Right atrium auricular region (tissue), 2 donors: ENCODE measurements around the gene MAD1L1. TPM values are rescaled to one million over a fixed set of nuclear protein-coding genes. Genes with fewer than 3 reads are reported as not detected.

Source experiments
- DNase-seq: peaks from one replicate; pipeline ENCODE4 v3.0.0-alpha.2; 2019; ENCODE audit warnings: low spot score
- H3K27ac ChIP-seq, 2 donors: fragments of 200-600 bp; sonication (generic); 1 replicate in 1 of 2; 2 replicates in 1 of 2; pipeline ENCODE4 v1.5.1; 2016 to 2019
- H3K27me3 ChIP-seq, 2 donors: fragments of 200-600 bp; sonication (generic); one replicate each; pipeline versions ENCODE4 v1.5.1 to v1.6.0; 2017 to 2019
- H3K36me3 ChIP-seq: fragments of 200-600 bp; sonication (generic); one replicate; pipeline ENCODE4 v1.5.1; 2016
- H3K4me1 ChIP-seq, 2 donors: fragments of 200-600 bp; sonication (generic); one replicate each; pipeline versions ENCODE4 v1.5.1 to v1.6.0; 2017 to 2019
- H3K4me3 ChIP-seq, 2 donors: fragments of 200-600 bp; sonication (generic); 1 replicate in 1 of 2; 2 replicates in 1 of 2; pipeline ENCODE4 v1.5.1; 2017 to 2019; ENCODE audit warnings: mild to moderate bottlenecking in 1 of 2, moderate library complexity in 1 of 2
- H3K9me3 ChIP-seq, 2 donors: fragments of 200-600 bp; sonication (generic); one replicate each; pipeline ENCODE4 v1.5.1; 2019
- CTCF ChIP-seq, 2 donors: fragments of 200-600 bp; sonication (generic); IDR thresholded peaks; one replicate each; pipeline ENCODE4 v1.5.1; 2019; ENCODE audit warnings: antibody characterized with exemption in 2 of 2
- total RNA-seq, 2 donors: library from RNA; depleted of rRNA; stranded (reverse); fragments of >200 nt; gene quantifications; one replicate each; pipeline ENCODE4 v1.1.0, GENCODE V29; 2016

MAD1L1 gene
- total RNA-seq, 2 donors from 2014 or later: 13.3 to 31.9 TPM

GRCh38 chr7:1923409-1924257 lies 309.1 kb downstream of the MAD1L1 start:
- no peaks in the 10 kb centered on the region for H3K27me3 ChIP-seq
- H3K4me1 ChIP-seq: peaks cover 0 to 15% of the 10 kb centered on the region in 2 donors
- no peaks in the 10 kb centered on the region for H3K36me3 ChIP-seq
- no peak overlapping the region for H3K4me3 ChIP-seq
- no peaks in the 10 kb centered on the region for H3K9me3 ChIP-seq
- TF ChIP-seq CTCF (IDR thresholded peaks at IDR 0.05): no peak
- DNase-seq: no peak
- H3K27ac ChIP-seq: no peak overlapping the region

GRCh38 chr7:1922870-1923236 lies 309.9 kb downstream of the MAD1L1 start:
- DNase-seq: no peak
- no peak overlapping the region for H3K4me3 ChIP-seq
- no peaks in the 10 kb centered on the region for H3K9me3 ChIP-seq
- no peaks in the 10 kb centered on the region for H3K27me3 ChIP-seq
- no peak overlapping the region for H3K27ac ChIP-seq
- peaks cover 0 to 22% of the 10 kb centered on the region in 2 donors for H3K4me1 ChIP-seq
- no peaks in the 10 kb centered on the region for H3K36me3 ChIP-seq
- no peak for TF ChIP-seq CTCF (IDR thresholded peaks at IDR 0.05)

GRCh38 chr7:1922071-1922869 lies 310.5 kb downstream of the MAD1L1 start:
- DNase-seq: no peak
- peaks cover 0 to 26% of the 10 kb centered on the region in 2 donors for H3K4me1 ChIP-seq
- no peaks in the 10 kb centered on the region for H3K27me3 ChIP-seq

GRCh38 chr7:1920881-1921280 lies 311.9 kb downstream of the MAD1L1 start:
- Histone ChIP-seq H3K36me3 (no peaks in the 10 kb centered on the region), H3K4me3 (no peak overlapping the region), H3K9me3 (no peaks in the 10 kb centered on the region), H3K4me1 (peaks cover 0 to 32% of the 10 kb centered on the region in 2 donors), H3K27me3 (no peaks in the 10 kb centered on the region), H3K27ac (no peak overlapping the region)
- DNase-seq: no peak
- TF ChIP-seq CTCF (IDR thresholded peaks at IDR 0.05): no peak

More at GRCh38 chr7:1922071-1922869, 310.5 kb downstream of the MAD1L1 start:
- H3K9me3 ChIP-seq: no peaks in the 10 kb centered on the region
- H3K27ac ChIP-seq: no peak overlapping the region
- H3K4me3 ChIP-seq: no peak overlapping the region
- H3K36me3 ChIP-seq: no peaks in the 10 kb centered on the region
- TF ChIP-seq CTCF (IDR thresholded peaks at IDR 0.05): no peak

- Histone ChIP-seq H3K27ac (peak overlapping the region in 1 of 2 donors; percentile 35), H3K36me3 (no peaks in the 10 kb centered on the region), H3K4me3 (no peak overlapping the region), H3K27me3 (no peaks in the 10 kb centered on the region), H3K4me1 (peaks cover 0 to 32% of the 10 kb centered on the region in 2 donors), H3K9me3 (no peaks in the 10 kb centered on the region)
- TF ChIP-seq CTCF (IDR thresholded peaks at IDR 0.05): no peak
- DNase-seq: no peak
Observed at GRCh38 chr7:1920266-1920681, 312.5 kb downstream of the MAD1L1 start.
